ENCODE results near the gene TTLL13.

GRCh38 chr15:90271459-90272166, 22.3 kb downstream of the TTLL13 start:
- TF ChIP-seq, protein P1, sequence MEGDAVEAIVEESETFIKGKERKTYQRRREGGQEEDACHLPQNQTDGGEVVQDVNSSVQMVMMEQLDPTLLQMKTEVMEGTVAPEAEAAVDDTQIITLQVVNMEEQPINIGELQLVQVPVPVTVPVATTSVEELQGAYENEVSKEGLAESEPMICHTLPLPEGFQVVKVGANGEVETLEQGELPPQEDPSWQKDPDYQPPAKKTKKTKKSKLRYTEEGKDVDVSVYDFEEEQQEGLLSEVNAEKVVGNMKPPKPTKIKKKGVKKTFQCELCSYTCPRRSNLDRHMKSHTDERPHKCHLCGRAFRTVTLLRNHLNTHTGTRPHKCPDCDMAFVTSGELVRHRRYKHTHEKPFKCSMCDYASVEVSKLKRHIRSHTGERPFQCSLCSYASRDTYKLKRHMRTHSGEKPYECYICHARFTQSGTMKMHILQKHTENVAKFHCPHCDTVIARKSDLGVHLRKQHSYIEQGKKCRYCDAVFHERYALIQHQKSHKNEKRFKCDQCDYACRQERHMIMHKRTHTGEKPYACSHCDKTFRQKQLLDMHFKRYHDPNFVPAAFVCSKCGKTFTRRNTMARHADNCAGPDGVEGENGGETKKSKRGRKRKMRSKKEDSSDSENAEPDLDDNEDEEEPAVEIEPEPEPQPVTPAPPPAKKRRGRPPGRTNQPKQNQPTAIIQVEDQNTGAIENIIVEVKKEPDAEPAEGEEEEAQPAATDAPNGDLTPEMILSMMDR (IDR thresholded peaks at IDR 0.05) = no peak
- TF ChIP-seq POLR2A (IDR thresholded peaks at IDR 0.05) = no peak

Measured in lower leg skin (tissue), 3 donors.